HepG2 (cell line): Measurements from ENCODE around the gene HINT2. TPM values are rescaled to one million over a fixed set of nuclear protein-coding genes. Genes with fewer than 3 reads are reported as not detected.

Source experiments
- ATF2 ChIP-seq: sonication (generic); formaldehyde crosslinking; IDR thresholded peaks from 2 replicates; pipeline ENCODE4 v1.4.0; 2020; ENCODE audit warnings: missing genetic modification reagents
- CBX2 ChIP-seq, 2 experiments: fragments of 200-600 bp in 1 of 2; sonication (generic); formaldehyde crosslinking in 1 of 2; IDR thresholded peaks; 2 replicates each; pipeline versions ENCODE4 v1.7.0 to v1.8.1; 2018 to 2022; ENCODE audit warnings: low read depth in 2 of 2, low read length in 1 of 2, mild to moderate bottlenecking in 1 of 2, missing genetic modification reagents in 1 of 2
- E2F5 ChIP-seq: sonication (generic); formaldehyde crosslinking; conservative IDR thresholded peaks from 2 replicates; pipeline ENCODE4 v1.4.0; 2020; ENCODE audit warnings: missing genetic modification reagents
- EP300 ChIP-seq, 3 experiments: sonication (generic) in 1 of 3; formaldehyde crosslinking in 1 of 3; IDR thresholded peaks; 2 replicates each; pipeline versions ENCODE4 v1.5.1 to v1.6.1; 2011 to 2020; ENCODE audit warnings: low read depth in 2 of 3, low read length in 2 of 3, borderline replicate concordance in 1 of 3, improper control_type of control experiment in 1 of 3, mild to moderate bottlenecking in 1 of 3, missing genetic modification reagents in 1 of 3, moderate library complexity in 1 of 3
- MED1 ChIP-seq: sonication (generic); formaldehyde crosslinking; IDR thresholded peaks from 2 replicates; pipeline ENCODE4 v1.4.0; 2020; ENCODE audit warnings: missing genetic modification reagents
- NFE2L1 ChIP-seq: sonication (generic); formaldehyde crosslinking; IDR thresholded peaks from 2 replicates; pipeline ENCODE4 v1.4.0; 2020; ENCODE audit warnings: missing genetic modification reagents, mild to moderate bottlenecking, borderline replicate concordance
- NFIC ChIP-seq: IDR thresholded peaks from 2 replicates; pipeline ENCODE4 v1.6.1; 2012; ENCODE audit warnings: mild to moderate bottlenecking, low read length, inconsistent platforms
- NKX3-1 ChIP-seq: sonication (generic); formaldehyde crosslinking; IDR thresholded peaks from 2 replicates; pipeline ENCODE4 v1.5.0; 2020; ENCODE audit warnings: missing genetic modification reagents
- NONO ChIP-seq, 2 experiments: fragments of 450-650 bp in 1 of 2; sonication (generic) in 1 of 2; formaldehyde crosslinking in 1 of 2; IDR thresholded peaks in 1 of 2; conservative IDR thresholded peaks in 1 of 2; 2 replicates each; pipeline versions ENCODE4 v1.6.1 to v1.8.0; 2017 to 2022; ENCODE audit warnings: mild to moderate bottlenecking in 1 of 2, missing genetic modification reagents in 1 of 2, moderate library complexity in 1 of 2
- NPAS2 ChIP-seq: sonication (generic); formaldehyde crosslinking; IDR thresholded peaks from 2 replicates; pipeline ENCODE4 v1.8.0; 2022; ENCODE audit warnings: mild to moderate bottlenecking, missing genetic modification reagents, borderline replicate concordance
- POLR2A ChIP-seq, 2 experiments: IDR thresholded peaks; 2 replicates each; pipeline ENCODE4 v1.6.1; 2011; ENCODE audit warnings: low read depth in 2 of 2, low read length in 2 of 2, mild to moderate bottlenecking in 1 of 2, moderate library complexity in 1 of 2; ENCODE audit not compliant: insufficient read depth in 1 of 2
- ZFYVE20 ChIP-seq: sonication (generic); formaldehyde crosslinking; IDR thresholded peaks from 2 replicates; pipeline ENCODE4 v1.8.0; 2023; ENCODE audit warnings: low read depth, mild to moderate bottlenecking, moderate library complexity, missing genetic modification reagents, borderline replicate concordance
- ZKSCAN5 ChIP-seq: sonication (generic); formaldehyde crosslinking; IDR thresholded peaks from 2 replicates; pipeline ENCODE4 v1.5.1; 2020; ENCODE audit warnings: mild to moderate bottlenecking, missing genetic modification reagents
- ZNF138 ChIP-seq: sonication (generic); formaldehyde crosslinking; IDR thresholded peaks from 2 replicates; pipeline ENCODE4 v1.5.0; 2020; ENCODE audit warnings: mild to moderate bottlenecking, low read depth, missing genetic modification reagents
- ZNF205 ChIP-seq: IDR thresholded peaks from 2 replicates; pipeline ENCODE4 v1.6.1; 2018; ENCODE audit warnings: missing biosample characterization, missing genetic modification reagents
- ZNF3 ChIP-seq: IDR thresholded peaks from 2 replicates; pipeline ENCODE4 v1.7.0; 2017; ENCODE audit warnings: inconsistent platforms
- ZNF329 ChIP-seq: sonication (generic); formaldehyde crosslinking; IDR thresholded peaks from 2 replicates; pipeline ENCODE4 v1.9.0; 2021; ENCODE audit warnings: low read depth, mild to moderate bottlenecking, missing genetic modification reagents
- ZNF512 ChIP-seq: sonication (generic); formaldehyde crosslinking; IDR thresholded peaks from 2 replicates; pipeline ENCODE4 v1.4.0; 2020; ENCODE audit warnings: mild to moderate bottlenecking, missing genetic modification reagents
- ZNF562 ChIP-seq: sonication (generic); formaldehyde crosslinking; IDR thresholded peaks from 2 replicates; pipeline ENCODE4 v1.8.0; 2022; ENCODE audit warnings: missing genetic modification reagents, borderline replicate concordance
- ZNF598 ChIP-seq: sonication (generic); formaldehyde crosslinking; IDR thresholded peaks from 2 replicates; pipeline ENCODE4 v1.5.1; 2020; ENCODE audit warnings: mild to moderate bottlenecking, missing genetic modification reagents, borderline replicate concordance
- polyA plus RNA-seq, 8 experiments: library from polyadenylated mRNA; depleted of rRNA in 3 of 8; stranded (reverse) in 7 of 8; unstranded in 1 of 8; fragments of >200 nt; fragmentation: Illumina TruSeq in 4 of 8; extraction: Trizol in 4 of 8; gene quantifications; 2 replicates each; pipeline versions ENCODE4 v1.2.1 to v1.2.3, GENCODE V29; 2011 to 2016; ENCODE audit warnings: low read depth in 4 of 8, missing spikeins in 1 of 8, mixed read lengths in 1 of 8; ENCODE audit not compliant: insufficient read depth in 1 of 8
- total RNA-seq, 5 experiments: library from RNA; depleted of rRNA; stranded (reverse); fragments of >200 nt; fragmentation: Illumina TruSeq; extraction: Trizol; gene quantifications; 2 replicates each; pipeline ENCODE4 v1.2.3, GENCODE V29; 2016; ENCODE audit warnings: low read depth in 1 of 5
- TF ChIP-seq, protein P1 (sequence below): IDR thresholded peaks from 2 replicates; pipeline ENCODE4 v1.6.1; 2016; ENCODE audit warnings: missing compliant biosample characterization, missing genetic modification reagents, borderline replicate concordance
- TF ChIP-seq, protein P2 (sequence below): sonication (generic); formaldehyde crosslinking; IDR thresholded peaks from 2 replicates; pipeline ENCODE4 v1.4.0; 2020; ENCODE audit warnings: mild to moderate bottlenecking, low read depth, missing genetic modification reagents

Gene HINT2
- total and polyA plus RNA-seq, 2 of the 13 experiments (the other 11 are each of a cell fraction or from before 2014, with no cell fraction given) = 37.9 to 56.2 TPM

- no peak for TF ChIP-seq CBX2 (IDR thresholded peaks at IDR 0.05; ENCODE audit: low read depth, low read length)
- TF ChIP-seq CBX2 (CRISPR knock-in tag; IDR thresholded peaks at IDR 0.05; ENCODE audit: low read depth) = no peak
- no peak for TF ChIP-seq ZNF512 (CRISPR knock-in tag)
- TF ChIP-seq ZNF329 (CRISPR knock-in tag) = no peak
- peak; percentile 75; the same call in 1 of the 2 replicates for TF ChIP-seq ATF2 (CRISPR knock-in tag)
- TF ChIP-seq ZFYVE20 (CRISPR knock-in tag) = no peak
- TF ChIP-seq NKX3-1 (CRISPR knock-in tag) = no peak
- TF ChIP-seq ZNF3 (CRISPR knock-in tag) = no peak
- TF ChIP-seq ZNF562 (CRISPR knock-in tag) = no peak
- TF ChIP-seq ZNF138 (CRISPR knock-in tag) = 0 out of 2 replicates have a peak, but pooled peaks have one; percentile 38
- TF ChIP-seq ZNF598 (CRISPR knock-in tag) = no peak
- TF ChIP-seq ZKSCAN5 (CRISPR knock-in tag) = no peak
- no peak; the same call in 1 of the 2 replicates for TF ChIP-seq MED1 (CRISPR knock-in tag)
- TF ChIP-seq NPAS2 = no peak
- TF ChIP-seq, protein P1, sequence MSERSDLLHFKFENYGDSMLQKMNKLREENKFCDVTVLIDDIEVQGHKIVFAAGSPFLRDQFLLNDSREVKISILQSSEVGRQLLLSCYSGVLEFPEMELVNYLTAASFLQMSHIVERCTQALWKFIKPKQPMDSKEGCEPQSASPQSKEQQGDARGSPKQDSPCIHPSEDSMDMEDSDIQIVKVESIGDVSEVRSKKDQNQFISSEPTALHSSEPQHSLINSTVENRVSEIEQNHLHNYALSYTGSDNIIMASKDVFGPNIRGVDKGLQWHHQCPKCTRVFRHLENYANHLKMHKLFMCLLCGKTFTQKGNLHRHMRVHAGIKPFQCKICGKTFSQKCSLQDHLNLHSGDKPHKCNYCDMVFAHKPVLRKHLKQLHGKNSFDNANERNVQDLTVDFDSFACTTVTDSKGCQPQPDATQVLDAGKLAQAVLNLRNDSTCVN (CRISPR knock-in tag) = no peak
- no peak for TF ChIP-seq NONO (IDR thresholded peaks at IDR 0.05)
- TF ChIP-seq NONO (CRISPR knock-in tag; conservative IDR thresholded peaks at IDR 0.05) = no peak
- TF ChIP-seq ZNF205 (CRISPR knock-in tag) = peak; percentile 45; the same call in 1 of the 2 replicates
- TF ChIP-seq POLR2A (IDR thresholded peaks at IDR 0.05; ENCODE audit: insufficient read depth in 1 of 2, low read depth in 2 of 2, low read length in 2 of 2) = peak in 1 of 2 experiments; percentile 68; a peak in 3 of 4 replicates
- TF ChIP-seq EP300 (IDR thresholded peaks at IDR 0.05; ENCODE audit: low read depth in 2 of 2, low read length in 2 of 2) = peak in 1 of 2 experiments; percentile 36; a peak in 1 of 4 replicates
- no peak for TF ChIP-seq EP300 (CRISPR knock-in tag; IDR thresholded peaks at IDR 0.05; ENCODE audit: borderline replicate concordance)
- TF ChIP-seq E2F5 (CRISPR knock-in tag) = no peak
- TF ChIP-seq NFIC = no peak
- no peak for TF ChIP-seq NFE2L1
- TF ChIP-seq, protein P2, sequence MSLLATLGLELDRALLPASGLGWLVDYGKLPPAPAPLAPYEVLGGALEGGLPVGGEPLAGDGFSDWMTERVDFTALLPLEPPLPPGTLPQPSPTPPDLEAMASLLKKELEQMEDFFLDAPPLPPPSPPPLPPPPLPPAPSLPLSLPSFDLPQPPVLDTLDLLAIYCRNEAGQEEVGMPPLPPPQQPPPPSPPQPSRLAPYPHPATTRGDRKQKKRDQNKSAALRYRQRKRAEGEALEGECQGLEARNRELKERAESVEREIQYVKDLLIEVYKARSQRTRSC (CRISPR knock-in tag) = no peak
These were observed 2.7 kb downstream of the HINT2 start, which contains the start of gene SPAG8 (continued) for GRCh38 chr9:35812025-35812602.
